H1 (cell line): ENCODE measurements around the gene TBX5. TPM values are rescaled to one million over a fixed set of nuclear protein-coding genes. Genes with fewer than 3 reads are reported as not detected.

ENCODE experiments used
- CTCF ChIA-PET: fragments of 300-600 bp; sonication (Branson Sonifier 250); formaldehyde crosslinking; loops from one replicate; lab custom pipeline; 2021; ENCODE audit not compliant: partially characterized antibody; lab: Charles Lee
- POLR2A ChIA-PET: fragments of 300-600 bp; sonication (Branson Sonifier 250); formaldehyde crosslinking; loops from one replicate; lab custom pipeline; 2021; ENCODE audit warnings: inconsistent platforms; ENCODE audit not compliant: partially characterized antibody; lab: Charles Lee
- DNase-seq, 2 experiments: peaks; one replicate each; pipeline versions ENCODE4 v3.0.0 to v3.0.0-alpha.2; 2010 to 2022; ENCODE audit warnings: low spot score in 2 of 2, low read depth in 1 of 2, mixed read lengths in 1 of 2
- FAIRE-seq: peaks from 2 replicates; lab custom pipeline; 2011; peaks lifted over from hg19 to GRCh38; lab: Jason Lieb, UNC
- H2AFZ ChIP-seq: 2 replicates; pipeline ENCODE4 v1.8.1; 2012; ENCODE audit warnings: low read length, inconsistent platforms
- H2AK5ac ChIP-seq: 2 replicates; pipeline ENCODE4 v1.6.1; 2013; ENCODE audit warnings: low read depth, low read length
- H2BK120ac ChIP-seq: replicated peaks from 2 replicates; pipeline ENCODE3; 2013; ENCODE audit warnings: low read depth, low read length, inconsistent platforms
- H2BK12ac ChIP-seq: 2 replicates; pipeline ENCODE4 v1.6.1; 2013; ENCODE audit warnings: low read depth, low read length
- H2BK15ac ChIP-seq: 2 replicates; pipeline ENCODE4 v1.6.1; 2013; ENCODE audit warnings: low read length
- H2BK20ac ChIP-seq: 2 replicates; pipeline ENCODE4 v1.6.1; 2013; ENCODE audit warnings: low read length
- H2BK5ac ChIP-seq: 2 replicates; pipeline ENCODE4 v1.6.1; 2013; ENCODE audit warnings: low read depth, low read length
- H3K14ac ChIP-seq: 2 replicates; pipeline ENCODE4 v1.6.1; 2013; ENCODE audit warnings: inconsistent platforms; ENCODE audit not compliant: insufficient read length
- H3K18ac ChIP-seq: 2 replicates; pipeline ENCODE4 v1.6.1; 2013; ENCODE audit warnings: low read length; ENCODE audit errors: extremely low read depth
- H3K23ac ChIP-seq: 2 replicates; pipeline ENCODE4 v1.6.1; 2013; ENCODE audit warnings: inconsistent platforms; ENCODE audit not compliant: insufficient read length
- H3K23me2 ChIP-seq: 2 replicates; pipeline ENCODE4 v1.6.1; 2013; ENCODE audit warnings: low read depth, low read length
- H3K27ac ChIP-seq: 2 replicates; pipeline ENCODE4 v1.6.1; 2011; ENCODE audit warnings: low read depth, low read length, inconsistent platforms
- H3K27me3 ChIP-seq, 4 experiments: replicated peaks in 1 of 4; 1 replicate in 1 of 4; 2 replicates in 3 of 4; pipeline versions ENCODE4 v1.6.1 to v1.8.1; 2011 to 2013; ENCODE audit warnings: low read length in 3 of 4, mild to moderate bottlenecking in 3 of 4, inconsistent platforms in 2 of 4, mixed read lengths in 2 of 4, moderate library complexity in 1 of 4; ENCODE audit not compliant: control insufficient read depth in 3 of 4, insufficient read depth in 3 of 4; ENCODE audit errors: extremely low read depth in 1 of 4
- H3K36me3 ChIP-seq, 4 experiments: 2 replicates each; pipeline versions ENCODE4 v1.6.1 to v1.8.1; 2011 to 2013; ENCODE audit warnings: mild to moderate bottlenecking in 4 of 4, low read length in 3 of 4, moderate library complexity in 2 of 4, control low read depth in 1 of 4, inconsistent platforms in 1 of 4; ENCODE audit not compliant: insufficient read depth in 4 of 4, control insufficient read depth in 2 of 4
- H3K4ac ChIP-seq: replicated peaks from 2 replicates; pipeline ENCODE3; 2013; ENCODE audit warnings: low read length, low read depth, mixed read lengths, inconsistent platforms; ENCODE audit not compliant: insufficient read length
- H3K4me1 ChIP-seq, 4 experiments: replicated peaks in 1 of 4; 1 replicate in 1 of 4; 2 replicates in 3 of 4; pipeline versions ENCODE4 v1.6.1 to v1.8.1; 2011 to 2013; ENCODE audit warnings: low read length in 3 of 4, inconsistent platforms in 2 of 4, mixed read lengths in 1 of 4; ENCODE audit not compliant: insufficient read depth in 4 of 4, control insufficient read depth in 3 of 4
- H3K4me2 ChIP-seq, 2 experiments: 2 replicates each; pipeline versions ENCODE4 v1.6.1 to v1.8.1; 2011 to 2013; ENCODE audit warnings: low read depth in 2 of 2, low read length in 2 of 2, control low read depth in 1 of 2, inconsistent platforms in 1 of 2, mild to moderate bottlenecking in 1 of 2; ENCODE audit not compliant: insufficient read depth in 1 of 2
- H3K4me3 ChIP-seq, 4 experiments: fragments of 200-600, 300-600 bp in 1 of 4; sonication (generic), shearing (Covaris generic), sonication (Bioruptor Twin) in 1 of 4; 2 replicates each; pipeline versions ENCODE4 v1.5.1 to v1.8.1; 2011 to 2016; ENCODE audit warnings: low read length in 4 of 4, low read depth in 3 of 4, control low read depth in 2 of 4, inconsistent platforms in 2 of 4, mild to moderate bottlenecking in 2 of 4, mixed read lengths in 1 of 4, moderate library complexity in 1 of 4; ENCODE audit not compliant: insufficient read depth in 2 of 4; ENCODE audit errors: extremely low read depth in 1 of 4
- H3K56ac ChIP-seq: replicated peaks from 2 replicates; pipeline ENCODE3; 2013; ENCODE audit warnings: low read depth, mild to moderate bottlenecking, mixed read lengths, low read length, inconsistent platforms; ENCODE audit not compliant: insufficient read length
- H3K79me1 ChIP-seq: 2 replicates; pipeline ENCODE4 v1.6.1; 2013; ENCODE audit warnings: low read depth, low read length, control low read depth
- H3K79me2 ChIP-seq, 2 experiments: 2 replicates each; pipeline versions ENCODE4 v1.6.1 to v1.8.1; 2012 to 2013; ENCODE audit warnings: low read length in 2 of 2, mild to moderate bottlenecking in 2 of 2, inconsistent platforms in 1 of 2; ENCODE audit not compliant: insufficient read depth in 2 of 2, control insufficient read depth in 1 of 2
- H3K9ac ChIP-seq, 4 experiments: replicated peaks in 1 of 4; 1 replicate in 1 of 4; 2 replicates in 3 of 4; pipeline versions ENCODE4 v1.6.1 to v1.8.1; 2011 to 2013; ENCODE audit warnings: low read depth in 3 of 4, low read length in 3 of 4, control low read depth in 2 of 4, mild to moderate bottlenecking in 2 of 4, moderate library complexity in 2 of 4, inconsistent platforms in 1 of 4; ENCODE audit errors: extremely low read depth in 1 of 4
- H3K9me3 ChIP-seq, 2 experiments: 2 replicates each; pipeline versions ENCODE4 v1.6.1 to v1.8.1; 2012 to 2013; ENCODE audit warnings: mild to moderate bottlenecking in 2 of 2, moderate library complexity in 2 of 2, control low read depth in 1 of 2, inconsistent platforms in 1 of 2, low read depth in 1 of 2, low read length in 1 of 2, mixed read lengths in 1 of 2; ENCODE audit not compliant: insufficient read depth in 2 of 2
- H4K20me1 ChIP-seq, 2 experiments: replicated peaks in 1 of 2; 2 replicates each; pipeline versions ENCODE3 to v1.8.1; 2011 to 2013; ENCODE audit warnings: inconsistent platforms in 2 of 2, low read length in 2 of 2, mild to moderate bottlenecking in 1 of 2; ENCODE audit not compliant: insufficient read depth in 2 of 2, control insufficient read depth in 1 of 2
- H4K5ac ChIP-seq: 2 replicates; pipeline ENCODE4 v1.6.1; 2013; ENCODE audit warnings: low read length, low read depth, mixed read lengths, inconsistent platforms; ENCODE audit not compliant: insufficient read length
- H4K8ac ChIP-seq: 2 replicates; pipeline ENCODE4 v1.8.0; 2013; ENCODE audit warnings: mild to moderate bottlenecking, moderate library complexity, low read length, inconsistent platforms; ENCODE audit not compliant: insufficient read depth; ENCODE audit errors: extremely low read depth
- H4K91ac ChIP-seq: replicated peaks from 2 replicates; pipeline ENCODE3; 2013; ENCODE audit warnings: low read length, mixed read lengths, inconsistent platforms; ENCODE audit not compliant: insufficient read length
- BRCA1 ChIP-seq: IDR thresholded peaks from 2 replicates; pipeline ENCODE4 v1.6.1; 2012; ENCODE audit warnings: low read depth, low read length, improper control_type of control experiment
- EZH2 ChIP-seq: fragments of 200-600 bp; sonication (generic); IDR thresholded peaks from 2 replicates; pipeline ENCODE4 v1.7.1; 2012; ENCODE audit warnings: low read depth, mild to moderate bottlenecking, moderate library complexity, low read length, inconsistent platforms; ENCODE audit not compliant: severe bottlenecking
- POU5F1 ChIP-seq: IDR thresholded peaks from 2 replicates; pipeline ENCODE4 v1.6.1; 2011; ENCODE audit warnings: low read depth, mild to moderate bottlenecking, low read length, moderate library complexity
- RNF2 ChIP-seq: fragments of 200-900, 300-1000 bp; sonication (generic); IDR thresholded peaks from 2 replicates; pipeline ENCODE4 v1.7.1; 2016; ENCODE audit warnings: borderline replicate concordance, low read depth, mild to moderate bottlenecking, antibody characterized with exemption, low read length; ENCODE audit not compliant: poor library complexity, severe bottlenecking; ENCODE audit errors: missing control alignments
- SUZ12 ChIP-seq: fragments of 200-600 bp; sonication (generic); IDR thresholded peaks from 2 replicates; pipeline ENCODE4 v1.6.1; 2012; ENCODE audit warnings: mild to moderate bottlenecking, inconsistent platforms, low read length, moderate library complexity, mixed read lengths
- WGBS, 2 experiments: shearing (Covaris generic) in 1 of 2; methylation state at CpG; one replicate each; pipeline versions ENCODE4 v1.1.6 to v1.1.7; 2013 to 2015; ENCODE audit warnings: low lambda C conversion rate in 2 of 2, mixed read lengths in 2 of 2, inconsistent platforms in 1 of 2, low coverage in 1 of 2, missing lambda C conversion rate in 1 of 2; ENCODE audit not compliant: insufficient replicate concordance in 2 of 2, insufficient coverage in 1 of 2, insufficient read length in 1 of 2; ENCODE audit errors: extremely low coverage in 1 of 2, missing lambda C conversion rate in 1 of 2; 5-methylcytosine and 5-hydroxymethylcytosine counted together
- polyA plus RNA-seq, 7 experiments: library from polyadenylated mRNA; depleted of rRNA in 3 of 7; stranded (reverse) in 5 of 7; unstranded in 2 of 7; fragments of >200 nt in 5 of 7; fragments of 200-250 nt in 2 of 7; gene quantifications; 1 replicate in 5 of 7; 2 replicates in 1 of 7; 4 replicates in 1 of 7; pipeline versions ENCODE4 v1.2.1 to v1.2.3, GENCODE V29; 2011 to 2013; ENCODE audit warnings: missing spikeins in 2 of 7, mixed read lengths in 2 of 7
- total RNA-seq: library from RNA; stranded (reverse); fragmentation: NEBNext Ultra II Directional; extraction: Animal tissue kit (Norgen Biotek cat#: 25700); gene quantifications from 2 replicates; pipeline ENCODE4 v1.2.1, GENCODE V29; 2021

Gene TBX5
- total and polyA plus RNA-seq, 2 of the 8 experiments (the other 6 are each of a cell fraction or from before 2014, with no cell fraction given), result 0.05 TPM; not detected in 1

GRCh38 chr12:114397978-114398881 is 7.7 kb downstream of the TBX5 start:
- Histone ChIP-seq H2BK5ac (no peak overlapping the region), H3K9ac (no peak overlapping the region), H3K79me1 (no peaks in the 10 kb centered on the region; the same call in 1 of the 2 replicates), H3K14ac (no peak overlapping the region), H2BK120ac (no peak overlapping the region), H3K18ac (no peak overlapping the region), H2BK20ac (0 out of 2 replicates have a peak overlapping the region, but pooled peaks have one; percentile 3), H2BK12ac (peak overlapping the region; percentile 78; the same call in 1 of the 2 replicates), H3K9me3 (no peaks in the 10 kb centered on the region), H3K23ac (no peak overlapping the region), H3K23me2 (no peaks in the 10 kb centered on the region), H4K20me1 (peaks cover 7 to 34% of the 10 kb centered on the region in 2 experiments), H3K27me3 (peaks cover 94 to 100% (median 99%) of the 10 kb centered on the region in 4 experiments), H3K79me2 (no peaks in the 10 kb centered on the region), H3K4ac (no peak overlapping the region), H4K8ac (no peak overlapping the region; the same call in 1 of the 2 replicates), H3K4me2 (peak overlapping the region; percentile 48 to 54), H3K4me1 (peaks cover 7 to 42% (median 19%) of the 10 kb centered on the region in 4 experiments; a peak in 6 of 7 replicates), H3K4me3 (peak overlapping the region in 1 of 4 experiments; percentile 36; a peak in 2 of 8 replicates), H2BK15ac (peak overlapping the region; percentile 75; the same call in 1 of the 2 replicates), H2AK5ac (no peak overlapping the region), H3K27ac (no peak overlapping the region), H4K5ac (no peak overlapping the region), H4K91ac (no peak overlapping the region), H2AFZ (no peak overlapping the region), H3K36me3 (no peaks in the 10 kb centered on the region; a peak in 1 of 8 replicates), H3K56ac (no peak overlapping the region)
- ChIA-PET POLR2A (interaction anchor here (0.8 to 1.8 kb wide), 2 partner anchors 11 to 24 kb away, joined by 4 to 5 read pairs; no protein-coding TSS in a partner anchor), CTCF (interaction anchor here (0.7 to 3.4 kb wide), 13 partner anchors 11 to 699 kb away, joined by 3 to 37 read pairs (median 4); no protein-coding TSS in a partner anchor)
- WGBS, 2 experiments, result 8% methylated on average over 23 of the region's 23 CpGs; no CpG with 5 or more reads in 1 of the 2 experiments
- TF ChIP-seq POU5F1 (no peak), SUZ12 (peak; percentile 86), RNF2 (peak; percentile 67), EZH2 (peak; percentile 89), BRCA1 (no peak)
- DNase-seq, result no peak
- no peak for FAIRE-seq
